ENCODE measurements around the gene BCL11A. TPM values are rescaled to one million over a fixed set of nuclear protein-coding genes. Genes with fewer than 3 reads are reported as not detected.
A peak's percentile ranks its signal among the peaks of the same experiment; 100 is the strongest.

BCL11A gene
- total RNA-seq, 1 donor from 2014 or later, result 142 TPM

DNA sequence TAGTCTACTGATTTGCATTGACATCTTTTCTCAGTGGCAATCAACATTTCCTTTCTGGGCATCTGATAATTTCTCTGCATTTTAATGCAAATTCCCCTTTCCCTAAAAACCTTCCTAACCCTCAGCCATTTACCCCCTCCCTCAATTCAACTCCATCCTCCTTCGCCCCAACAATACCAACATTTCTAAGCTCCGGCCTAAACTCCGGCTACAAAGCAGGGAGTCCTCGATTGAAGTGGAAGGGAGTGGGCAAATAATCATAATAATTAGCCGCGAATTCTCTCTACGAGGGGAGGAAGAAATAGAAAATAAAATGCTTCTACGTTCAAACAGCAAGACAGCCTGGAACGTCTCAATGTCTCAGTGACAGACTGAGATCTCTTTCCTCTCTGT, 4.6 kb downstream of the BCL11A start:
- Mint-ChIP-seq H3K27me3 (ENCODE audit: low read depth) (no peaks in the 10 kb centered on the region), H3K4me3 (peak overlapping the region; percentile 91), H3K9me3 (no peaks in the 10 kb centered on the region), H3K36me3 (peaks cover 5% of the 10 kb centered on the region), H3K27ac (peak overlapping the region; percentile 96), H3K4me1 (peaks cover 55% of the 10 kb centered on the region)
- TF ChIP-seq, protein P1, sequence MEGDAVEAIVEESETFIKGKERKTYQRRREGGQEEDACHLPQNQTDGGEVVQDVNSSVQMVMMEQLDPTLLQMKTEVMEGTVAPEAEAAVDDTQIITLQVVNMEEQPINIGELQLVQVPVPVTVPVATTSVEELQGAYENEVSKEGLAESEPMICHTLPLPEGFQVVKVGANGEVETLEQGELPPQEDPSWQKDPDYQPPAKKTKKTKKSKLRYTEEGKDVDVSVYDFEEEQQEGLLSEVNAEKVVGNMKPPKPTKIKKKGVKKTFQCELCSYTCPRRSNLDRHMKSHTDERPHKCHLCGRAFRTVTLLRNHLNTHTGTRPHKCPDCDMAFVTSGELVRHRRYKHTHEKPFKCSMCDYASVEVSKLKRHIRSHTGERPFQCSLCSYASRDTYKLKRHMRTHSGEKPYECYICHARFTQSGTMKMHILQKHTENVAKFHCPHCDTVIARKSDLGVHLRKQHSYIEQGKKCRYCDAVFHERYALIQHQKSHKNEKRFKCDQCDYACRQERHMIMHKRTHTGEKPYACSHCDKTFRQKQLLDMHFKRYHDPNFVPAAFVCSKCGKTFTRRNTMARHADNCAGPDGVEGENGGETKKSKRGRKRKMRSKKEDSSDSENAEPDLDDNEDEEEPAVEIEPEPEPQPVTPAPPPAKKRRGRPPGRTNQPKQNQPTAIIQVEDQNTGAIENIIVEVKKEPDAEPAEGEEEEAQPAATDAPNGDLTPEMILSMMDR (IDR thresholded peaks at IDR 0.05; ENCODE audit: unreplicated experiment), result no peak
- DNase-seq (ENCODE audit: low spot score in 2 of 2, unreplicated experiment in 2 of 2), result no peak

DNA sequence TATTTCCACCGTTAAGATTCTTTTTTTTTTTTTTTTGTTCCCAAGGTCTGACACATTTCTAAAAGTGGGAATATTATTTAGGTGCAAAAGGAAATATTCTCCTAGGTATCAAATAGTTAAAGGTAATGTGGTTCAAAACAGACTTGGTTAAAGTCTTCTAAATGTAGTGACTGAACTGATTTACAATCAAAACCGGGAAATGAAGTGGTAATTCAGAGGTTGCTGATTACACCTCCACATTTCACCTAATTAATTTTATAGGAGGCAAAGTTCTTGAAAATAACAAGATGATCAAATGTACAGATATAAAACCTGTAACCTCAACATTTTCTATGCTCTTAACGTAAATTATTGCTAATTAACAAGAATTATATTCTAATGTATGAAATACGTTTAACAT, 5.1 kb downstream of the BCL11A start:
- H3K4me3 Mint-ChIP-seq, result peak overlapping the region; percentile 91
- no peaks in the 10 kb centered on the region for H3K27me3 Mint-ChIP-seq (ENCODE audit: low read depth)
- peaks cover 56% of the 10 kb centered on the region for H3K4me1 Mint-ChIP-seq
- TF ChIP-seq, protein P1 (IDR thresholded peaks at IDR 0.05; ENCODE audit: unreplicated experiment), result no peak
- H3K27ac Mint-ChIP-seq, result peak overlapping the region; percentile 96
- no peak for DNase-seq (ENCODE audit: low spot score in 2 of 2, unreplicated experiment in 2 of 2)
- H3K9me3 Mint-ChIP-seq, result no peaks in the 10 kb centered on the region
- peaks cover 5% of the 10 kb centered on the region for H3K36me3 Mint-ChIP-seq

DNA sequence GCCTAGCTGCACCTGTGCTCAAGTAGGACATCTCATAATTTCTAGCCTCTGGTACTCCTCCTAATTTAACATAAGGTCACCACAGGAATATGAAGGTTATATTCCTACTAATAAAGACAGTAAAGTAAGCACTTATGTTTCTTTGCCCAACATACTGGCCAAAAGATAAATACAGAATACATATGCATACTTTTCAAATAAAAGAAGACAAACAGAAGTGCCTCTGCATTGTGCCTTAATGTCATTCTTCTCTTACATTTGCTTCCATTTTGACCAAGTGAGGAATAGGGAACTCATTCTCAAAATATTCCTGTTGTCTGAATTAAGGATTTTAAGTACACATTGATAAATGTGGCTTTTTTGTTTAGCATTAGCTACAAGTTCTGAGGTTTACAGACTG, 5.6 kb downstream of the BCL11A start:
- no peaks in the 10 kb centered on the region for H3K27me3 Mint-ChIP-seq (ENCODE audit: low read depth)
- TF ChIP-seq, protein P1 (IDR thresholded peaks at IDR 0.05; ENCODE audit: unreplicated experiment), result no peak
- H3K4me3 Mint-ChIP-seq, result peak overlapping the region; percentile 91
- DNase-seq (ENCODE audit: low spot score in 2 of 2, unreplicated experiment in 2 of 2), result no peak
- peaks cover 7% of the 10 kb centered on the region for H3K36me3 Mint-ChIP-seq
- H3K27ac Mint-ChIP-seq, result peak overlapping the region; percentile 96
- no peaks in the 10 kb centered on the region for H3K9me3 Mint-ChIP-seq
- H3K4me1 Mint-ChIP-seq, result peaks cover 60% of the 10 kb centered on the region

DNA sequence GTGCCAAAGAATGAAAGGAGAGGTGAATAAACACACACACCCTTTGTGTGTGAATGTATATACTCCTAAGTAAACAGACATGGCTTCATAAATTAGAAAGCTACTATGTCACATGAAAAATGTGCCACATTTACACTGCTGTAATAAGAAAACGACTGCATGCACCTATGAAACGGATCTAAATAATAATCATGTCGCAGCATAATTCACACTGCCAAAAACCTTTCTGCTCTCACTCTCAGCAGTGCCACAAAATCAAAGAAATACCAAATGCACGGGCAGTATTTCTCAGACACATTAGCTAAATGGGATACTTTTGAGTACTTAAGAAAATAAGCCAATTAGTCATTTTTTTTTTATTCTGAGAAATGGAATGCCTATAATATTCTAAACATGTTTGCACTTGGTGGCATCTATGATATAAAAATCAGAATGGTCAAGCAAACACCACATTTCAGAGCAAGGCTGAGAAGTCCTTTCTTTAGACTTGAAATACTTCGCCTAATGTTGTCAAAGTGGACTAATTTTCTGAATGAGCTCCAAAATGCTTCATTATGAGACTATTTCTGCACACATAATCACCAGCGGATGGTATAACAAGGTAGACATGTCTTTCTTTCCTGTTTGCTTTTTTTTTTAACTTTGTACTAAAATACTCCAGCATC, 6.6 kb downstream of the BCL11A start:
- Mint-ChIP-seq H3K4me1 (peaks cover 65% of the 10 kb centered on the region), H3K4me3 (peak overlapping the region; percentile 91), H3K27ac (peak overlapping the region; percentile 96)

DNA sequence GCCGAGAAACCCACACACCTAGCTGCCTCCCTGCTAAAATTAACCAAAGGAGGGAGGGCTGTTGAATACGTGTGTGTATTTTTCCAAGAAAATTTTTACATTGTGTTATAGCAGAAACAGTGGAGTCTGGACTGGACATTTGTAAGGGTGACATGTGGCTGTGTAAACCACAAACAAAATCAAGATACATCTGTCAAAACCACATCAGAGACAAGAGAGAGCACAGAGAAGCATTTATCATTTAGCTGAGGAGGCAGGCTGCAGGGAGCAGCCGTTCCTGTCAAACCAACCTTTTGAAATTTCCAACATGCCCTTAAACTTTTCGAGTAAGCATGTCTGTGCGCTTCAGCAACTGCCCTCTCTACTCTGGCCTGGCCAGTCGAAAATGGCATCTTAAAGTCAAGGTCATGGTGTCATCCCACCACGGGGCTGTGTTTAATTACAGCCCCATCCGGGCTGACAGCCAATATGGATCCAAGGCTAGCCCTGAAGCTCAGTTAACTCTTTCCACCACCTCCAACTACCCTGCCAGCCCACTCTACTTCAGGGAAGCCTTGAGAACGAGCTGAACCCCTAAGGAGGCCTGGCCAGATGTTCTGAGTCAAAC, 8.4 kb downstream of the BCL11A start:
- Mint-ChIP-seq H3K9me3 (no peaks in the 10 kb centered on the region), H3K27me3 (ENCODE audit: low read depth) (no peaks in the 10 kb centered on the region), H3K27ac (peak overlapping the region; percentile 76), H3K4me1 (peaks cover 79% of the 10 kb centered on the region), H3K4me3 (no peak overlapping the region), H3K36me3 (peaks cover 7% of the 10 kb centered on the region)
- no peak for DNase-seq (ENCODE audit: low spot score in 2 of 2, unreplicated experiment in 2 of 2)
- TF ChIP-seq, protein P1 (IDR thresholded peaks at IDR 0.05; ENCODE audit: unreplicated experiment), result no peak

More for the DNA sequence above, 6.6 kb downstream of the BCL11A start:
- DNase-seq (ENCODE audit: low spot score in 2 of 2, unreplicated experiment in 2 of 2), result no peak
- no peaks in the 10 kb centered on the region for H3K9me3 Mint-ChIP-seq
- no peaks in the 10 kb centered on the region for H3K27me3 Mint-ChIP-seq (ENCODE audit: low read depth)
- peaks cover 7% of the 10 kb centered on the region for H3K36me3 Mint-ChIP-seq
- TF ChIP-seq, protein P1 (IDR thresholded peaks at IDR 0.05; ENCODE audit: unreplicated experiment), result no peak
